Endothelial cell (in vitro differentiated cells): ENCODE measurements around the gene LRTM2. TPM values are rescaled to one million over a fixed set of nuclear protein-coding genes. Genes with fewer than 3 reads are reported as not detected.

ENCODE experiments used
- DNase-seq: peaks from one replicate; pipeline ENCODE4 v3.0.0; 2021; ENCODE audit warnings: low spot score
- H3K27ac Mint-ChIP-seq: one replicate; pipeline ENCODE4 v1.8.0; 2021; ENCODE audit warnings: mixed read lengths, inconsistent platforms; ENCODE audit not compliant: unreplicated experiment
- H3K27me3 Mint-ChIP-seq: one replicate; pipeline ENCODE4 v1.8.0; 2021; ENCODE audit warnings: mild to moderate bottlenecking, moderate library complexity, mixed read lengths, inconsistent platforms; ENCODE audit not compliant: unreplicated experiment
- H3K36me3 Mint-ChIP-seq: one replicate; pipeline ENCODE4 v1.8.0; 2021; ENCODE audit warnings: mild to moderate bottlenecking, low read depth, mixed read lengths, inconsistent platforms; ENCODE audit not compliant: unreplicated experiment
- H3K4me1 Mint-ChIP-seq: one replicate; pipeline ENCODE4 v1.8.0; 2021; ENCODE audit warnings: mild to moderate bottlenecking, mixed read lengths, inconsistent platforms; ENCODE audit not compliant: unreplicated experiment
- H3K4me3 Mint-ChIP-seq: one replicate; pipeline ENCODE4 v1.8.0; 2021; ENCODE audit warnings: mild to moderate bottlenecking, mixed read lengths, inconsistent platforms; ENCODE audit not compliant: unreplicated experiment
- H3K9me3 Mint-ChIP-seq: one replicate; pipeline ENCODE4 v1.8.0; 2021; ENCODE audit warnings: mixed read lengths, inconsistent platforms; ENCODE audit not compliant: unreplicated experiment
- CTCF ChIP-seq: fragments of 200-600 bp; sonication (generic); IDR thresholded peaks from one replicate; pipeline ENCODE4 v1.5.0; 2021; ENCODE audit warnings: antibody characterized with exemption; ENCODE audit not compliant: unreplicated experiment
- total RNA-seq: library from RNA; stranded (reverse); fragmentation: NEBNext Ultra II Directional; extraction: Animal tissue kit (Norgen Biotek cat#: 25700); gene quantifications from one replicate; pipeline ENCODE4 v1.2.1, GENCODE V29; 2021; ENCODE audit not compliant: unreplicated experiment

Gene LRTM2
- total RNA-seq, 1 donor from 2014 or later = not detected

GRCh38 chr12:1797011-1797901 lies 23.1 kb upstream of the LRTM2 start:
- Mint-ChIP-seq H3K4me3 (no peak overlapping the region), H3K9me3 (no peaks in the 10 kb centered on the region), H3K36me3 (peaks cover 9% of the 10 kb centered on the region), H3K27me3 (peaks cover 8% of the 10 kb centered on the region), H3K4me1 (peaks cover 16% of the 10 kb centered on the region), H3K27ac (no peak overlapping the region)
- TF ChIP-seq CTCF = no peak
- no peak for DNase-seq

GRCh38 chr12:1797991-1798640 lies 22.2 kb upstream of the LRTM2 start:
- TF ChIP-seq CTCF = no peak
- Mint-ChIP-seq H3K36me3 (peaks cover 10% of the 10 kb centered on the region), H3K4me3 (no peak overlapping the region), H3K4me1 (peaks cover 16% of the 10 kb centered on the region), H3K9me3 (no peaks in the 10 kb centered on the region), H3K27ac (no peak overlapping the region), H3K27me3 (peaks cover 8% of the 10 kb centered on the region)
- no peak for DNase-seq

- Mint-ChIP-seq H3K4me1 (peaks cover 16% of the 10 kb centered on the region), H3K27ac (no peak overlapping the region), H3K27me3 (peaks cover 8% of the 10 kb centered on the region), H3K9me3 (no peaks in the 10 kb centered on the region), H3K4me3 (no peak overlapping the region), H3K36me3 (peaks cover 10% of the 10 kb centered on the region)
- DNase-seq = no peak
- TF ChIP-seq CTCF = no peak
Observed at GRCh38 chr12:1798641-1799020, 21.7 kb upstream of the LRTM2 start.

GRCh38 chr12:1799051-1799881 lies 21.1 kb upstream of the LRTM2 start:
- peaks cover 8% of the 10 kb centered on the region for H3K27me3 Mint-ChIP-seq

More at GRCh38 chr12:1799051-1799881, 21.1 kb upstream of the LRTM2 start:
- DNase-seq = no peak
- no peaks in the 10 kb centered on the region for H3K9me3 Mint-ChIP-seq
- H3K4me1 Mint-ChIP-seq = peaks cover 15% of the 10 kb centered on the region
- no peak overlapping the region for H3K27ac Mint-ChIP-seq
- H3K36me3 Mint-ChIP-seq = peaks cover 10% of the 10 kb centered on the region
- TF ChIP-seq CTCF = no peak
- no peak overlapping the region for H3K4me3 Mint-ChIP-seq
